ENCODE measurements around the gene VKORC1L1.
"Not testable (repeated sequence)": the region's sequence is repeated elsewhere in the genome, so short reads cannot be mapped to it uniquely, and the experiment has no call there.

VKORC1L1 gene

GRCh38 chr7:65872776-65873581 is at the start of gene VKORC1L1:
VKORC1L1 (plus strand) TSS chr7:65873074; CDS start chr7:65873372, 298 bp downstream.
- DNase-seq, result peak; percentile 74

GRCh38 chr7:65827366-65827765 is 45.5 kb upstream of the VKORC1L1 start:
- no peak for DNase-seq

GRCh38 chr7:65832281-65832680 is 40.6 kb upstream of the VKORC1L1 start:
- no peak for DNase-seq

- DNase-seq, result not testable (repeated sequence)
These were observed 36.2 kb upstream of the VKORC1L1 start for GRCh38 chr7:65836684-65837083.

- not testable (repeated sequence) for DNase-seq
These were observed 35.3 kb upstream of the VKORC1L1 start for GRCh38 chr7:65837541-65837956.

- no peak for DNase-seq
These were observed 33.0 kb upstream of the VKORC1L1 start for GRCh38 chr7:65839846-65840245.

- no peak for DNase-seq
These were observed 32.4 kb upstream of the VKORC1L1 start for GRCh38 chr7:65840446-65840845.

GRCh38 chr7:65843616-65844015 is 29.3 kb upstream of the VKORC1L1 start:
- not testable (repeated sequence) for DNase-seq

GRCh38 chr7:65846008-65846570 is 26.8 kb upstream of the VKORC1L1 start:
- no peak for DNase-seq

GRCh38 chr7:65853426-65853825 is 19.4 kb upstream of the VKORC1L1 start:
- DNase-seq, result not testable (repeated sequence)

- DNase-seq, result not testable (repeated sequence)
These were observed 19.0 kb upstream of the VKORC1L1 start for GRCh38 chr7:65853892-65854291.

- peak; percentile 54 for DNase-seq
These were observed 15.5 kb upstream of the VKORC1L1 start for GRCh38 chr7:65857321-65857894.

- not testable (repeated sequence) for DNase-seq
These were observed 14.2 kb upstream of the VKORC1L1 start for GRCh38 chr7:65858660-65859059.

- not testable (repeated sequence) for DNase-seq
These were observed 6.6 kb upstream of the VKORC1L1 start for GRCh38 chr7:65866244-65866643.

GRCh38 chr7:65867681-65868080 is 5.2 kb upstream of the VKORC1L1 start:
- not testable (repeated sequence) for DNase-seq

GRCh38 chr7:65869312-65869711 is 3.6 kb upstream of the VKORC1L1 start:
- not testable (repeated sequence) for DNase-seq

GRCh38 chr7:65871451-65871850 is 1.4 kb upstream of the VKORC1L1 start:
- DNase-seq, result not testable (repeated sequence)

GRCh38 chr7:65873582-65874193 is 814 bp downstream of the VKORC1L1 start:
- peak; percentile 5 for DNase-seq

GRCh38 chr7:65875715-65876114 is 2.8 kb downstream of the VKORC1L1 start:
- DNase-seq, result not testable (repeated sequence)

GRCh38 chr7:65879292-65880153 is 6.6 kb downstream of the VKORC1L1 start:
- DNase-seq, result not testable (repeated sequence)

GRCh38 chr7:65880242-65880641 is 7.4 kb downstream of the VKORC1L1 start:
- DNase-seq, result not testable (repeated sequence)

- DNase-seq, result not testable (repeated sequence)
These were observed 12.1 kb downstream of the VKORC1L1 start for GRCh38 chr7:65884983-65885382.
